Spinal cord (tissue), 10 donors: ENCODE data around the gene NUP85. TPM values are rescaled to one million over a fixed set of nuclear protein-coding genes. Genes with fewer than 3 reads are reported as not detected.

ENCODE experiments used
- DNase-seq, 6 donors: peaks; one replicate each; pipeline versions ENCODE4 v3.0.0 to v3.0.0-alpha.2; 2013 to 2015; ENCODE audit warnings: low spot score in 6 of 6, low read depth in 4 of 6
- H3K27ac ChIP-seq: one replicate; pipeline ENCODE4 v1.5.1; 2013; ENCODE audit warnings: low read depth, low read length, control low read depth
- H3K27me3 ChIP-seq: one replicate; pipeline ENCODE4 v1.6.1; 2013; ENCODE audit warnings: low read length; ENCODE audit not compliant: control insufficient read depth, insufficient read depth
- H3K36me3 ChIP-seq: one replicate; pipeline ENCODE4 v1.6.1; 2013; ENCODE audit warnings: low read length; ENCODE audit not compliant: control insufficient read depth, insufficient read depth
- H3K4me1 ChIP-seq: one replicate; pipeline ENCODE4 v1.6.1; 2013; ENCODE audit warnings: low read length; ENCODE audit not compliant: control insufficient read depth, insufficient read depth
- H3K4me3 ChIP-seq: one replicate; pipeline ENCODE4 v1.5.1; 2013; ENCODE audit warnings: low read depth, low read length, control low read depth
- H3K9me3 ChIP-seq: one replicate; pipeline ENCODE4 v1.6.1; 2013; ENCODE audit warnings: low read length; ENCODE audit not compliant: control insufficient read depth, insufficient read depth
- WGBS: methylation state at CpG from one replicate; pipeline ENCODE4 v1.1.5; 2013; ENCODE audit warnings: missing lambda C conversion rate; ENCODE audit not compliant: insufficient coverage; 5-methylcytosine and 5-hydroxymethylcytosine counted together
- polyA plus RNA-seq, 2 donors: library from polyadenylated mRNA; unstranded; fragments of 120-200 nt; gene quantifications; one replicate each; pipeline ENCODE4 v1.2.1, GENCODE V29; 2013; ENCODE audit not compliant: insufficient read length in 2 of 2
- total RNA-seq, 2 donors: library from RNA; depleted of rRNA in 1 of 2; stranded (reverse); fragments of 120-200 nt in 1 of 2; fragments of >200 nt in 1 of 2; gene quantifications; one replicate each; pipeline versions ENCODE4 v1.2.3 to v1.2.4, GENCODE V29; 2013 to 2014
- donor health status: healthy.

The NUP85 gene
- total and polyA plus RNA-seq, 4 donors: 29.8 to 63.0 (median 42.6) TPM

DNA sequence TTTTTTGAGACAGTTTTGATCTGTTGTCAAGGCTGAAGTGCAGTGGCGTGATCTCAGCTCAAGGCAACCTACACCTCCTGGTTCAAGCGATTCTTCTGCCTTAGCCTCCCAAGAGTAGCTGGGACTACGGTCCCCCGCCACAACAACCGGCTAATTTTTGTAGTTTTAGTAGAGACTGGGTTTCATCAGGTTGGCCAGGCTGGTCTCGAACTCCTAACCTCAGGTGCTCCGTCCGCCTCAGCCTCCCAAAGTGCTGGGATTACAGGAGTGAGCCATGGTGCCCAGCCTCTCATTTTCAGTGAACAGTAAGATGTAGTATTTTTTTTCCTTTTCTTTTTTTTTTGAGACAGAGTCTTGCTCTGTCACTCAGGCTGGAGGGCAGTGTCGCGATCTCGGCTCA is 30.5 kb upstream of the NUP85 start:
- DNase-seq: no peak
- Histone ChIP-seq H3K4me1 (peaks cover 5% of the 10 kb centered on the region), H3K36me3 (peaks cover 84% of the 10 kb centered on the region), H3K27me3 (no peaks in the 10 kb centered on the region), H3K27ac (no peak overlapping the region), H3K9me3 (no peaks in the 10 kb centered on the region), H3K4me3 (no peak overlapping the region)
- WGBS: 97% methylated on average over 9 of the region's 11 CpGs

DNA sequence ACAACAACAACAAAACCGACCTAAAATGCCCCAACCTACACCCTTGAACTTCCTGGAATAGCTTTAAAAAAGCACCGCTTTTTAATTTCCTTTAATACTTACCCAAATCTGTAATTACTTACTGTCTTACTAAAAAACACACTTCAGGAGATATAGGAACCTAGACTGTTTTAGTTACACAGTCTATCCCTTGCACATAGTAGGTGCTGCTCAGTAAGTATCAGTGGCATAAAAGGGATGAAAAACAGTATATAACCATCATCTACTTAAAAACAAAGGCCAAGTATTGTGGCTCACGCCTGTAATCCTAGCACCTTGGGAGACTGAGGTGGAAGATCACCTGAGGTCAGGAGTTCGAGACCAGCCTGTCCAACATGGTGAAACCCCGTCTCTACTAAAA is 28.9 kb upstream of the NUP85 start:
- Histone ChIP-seq H3K27ac (no peak overlapping the region), H3K27me3 (no peaks in the 10 kb centered on the region), H3K9me3 (no peaks in the 10 kb centered on the region), H3K36me3 (peaks cover 76% of the 10 kb centered on the region), H3K4me3 (no peak overlapping the region), H3K4me1 (peaks cover 9% of the 10 kb centered on the region)
- WGBS: 88% methylated on average over 1 of the region's 5 CpGs
- no peak for DNase-seq

DNA sequence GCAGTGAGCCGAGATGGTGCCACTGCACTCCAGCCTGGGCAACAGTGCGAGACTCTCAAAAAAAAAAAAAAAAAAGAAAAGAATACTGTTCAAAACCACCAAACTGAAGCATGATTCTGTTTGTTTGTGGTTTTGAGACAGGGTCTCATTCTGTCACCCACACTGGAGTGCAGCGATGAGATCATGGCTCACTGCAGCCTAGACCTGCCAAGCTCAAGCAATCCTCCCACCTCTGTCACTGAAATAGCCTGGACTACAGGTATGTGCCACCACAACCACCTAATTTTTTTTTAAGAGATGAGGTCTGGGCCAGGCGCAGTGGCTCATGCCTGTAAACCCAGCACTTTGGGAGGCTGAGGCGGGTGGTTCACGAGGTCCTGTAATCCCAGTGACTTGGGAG is 27.0 kb upstream of the NUP85 start:
- H3K27ac ChIP-seq: no peak overlapping the region
- no peaks in the 10 kb centered on the region for H3K9me3 ChIP-seq
- no peak for DNase-seq
- no peaks in the 10 kb centered on the region for H3K27me3 ChIP-seq
- 89% methylated on average over 3 of the region's 6 CpGs for WGBS
- H3K4me1 ChIP-seq: peaks cover 14% of the 10 kb centered on the region
- H3K36me3 ChIP-seq: peaks cover 60% of the 10 kb centered on the region
- H3K4me3 ChIP-seq: no peak overlapping the region

DNA sequence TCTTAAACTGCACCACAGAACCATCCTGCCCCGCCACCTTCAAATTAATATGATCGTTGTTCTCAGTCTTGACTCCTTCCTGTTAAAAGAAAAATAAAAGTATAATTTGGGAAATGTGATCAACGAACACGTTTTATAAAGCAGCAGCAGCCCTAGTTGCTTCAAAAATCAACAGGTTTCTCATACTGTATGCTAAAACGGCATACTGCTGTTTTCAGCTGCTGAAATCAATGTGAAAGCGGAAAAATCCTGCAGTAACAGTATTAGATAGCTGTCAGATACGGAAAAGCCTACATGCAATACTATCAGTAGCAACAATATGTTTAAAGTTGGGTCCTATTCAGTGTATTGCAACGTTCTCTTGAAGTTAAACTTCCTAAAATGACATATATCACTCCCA is 24.4 kb upstream of the NUP85 start:
- Histone ChIP-seq H3K9me3 (no peaks in the 10 kb centered on the region), H3K27ac (no peak overlapping the region), H3K36me3 (peaks cover 36% of the 10 kb centered on the region), H3K27me3 (no peaks in the 10 kb centered on the region), H3K4me3 (peak overlapping the region; percentile 77), H3K4me1 (peaks cover 16% of the 10 kb centered on the region)
- peak in 1 of 6 donors; percentile 8 for DNase-seq
- WGBS: no CpG with 5 or more reads among the region's 8 CpGs

DNA sequence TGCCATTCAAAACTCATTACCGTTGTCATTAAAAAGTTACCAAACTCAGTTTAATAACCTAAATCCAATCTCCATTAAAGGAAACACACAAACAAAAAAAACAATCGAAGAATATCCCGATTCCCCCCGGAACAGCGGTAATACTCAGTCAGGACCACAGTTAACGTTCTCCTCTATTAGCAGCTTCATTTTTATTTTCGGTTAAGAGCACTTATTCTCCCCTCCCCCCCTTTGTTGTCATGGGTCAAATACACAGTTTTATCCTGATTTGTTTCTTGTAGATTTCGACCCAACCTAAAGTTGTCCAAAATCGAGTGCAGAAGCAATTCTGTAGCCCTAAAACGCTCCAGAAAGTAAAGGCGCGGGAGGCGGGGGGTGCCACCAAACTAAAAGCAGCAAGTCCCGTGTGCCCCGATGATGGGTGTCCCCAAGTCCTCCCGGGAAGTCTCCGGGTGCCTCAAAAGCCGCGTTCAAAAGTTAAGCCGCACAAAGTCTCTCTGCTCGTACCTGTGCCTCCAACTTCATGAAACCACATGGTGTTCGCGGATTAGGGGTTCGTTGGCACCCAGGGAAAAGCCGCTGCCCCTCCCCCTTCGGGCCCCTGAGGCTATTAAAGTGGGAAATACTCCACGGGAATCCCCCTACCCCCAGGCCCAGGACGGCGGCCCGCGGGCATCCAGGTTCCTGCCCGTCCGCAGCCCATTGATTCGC is 23.7 kb upstream of the NUP85 start:
- peak in 1 of 6 donors; percentile 16 for DNase-seq
- peak overlapping the region; percentile 79 for H3K27ac ChIP-seq
- WGBS: 0% methylated on average over 33 of the region's 34 CpGs
- H3K36me3 ChIP-seq: peaks cover 31% of the 10 kb centered on the region
- no peaks in the 10 kb centered on the region for H3K9me3 ChIP-seq
- peak overlapping the region; percentile 77 for H3K4me3 ChIP-seq
- no peaks in the 10 kb centered on the region for H3K27me3 ChIP-seq
- peaks cover 16% of the 10 kb centered on the region for H3K4me1 ChIP-seq

DNA sequence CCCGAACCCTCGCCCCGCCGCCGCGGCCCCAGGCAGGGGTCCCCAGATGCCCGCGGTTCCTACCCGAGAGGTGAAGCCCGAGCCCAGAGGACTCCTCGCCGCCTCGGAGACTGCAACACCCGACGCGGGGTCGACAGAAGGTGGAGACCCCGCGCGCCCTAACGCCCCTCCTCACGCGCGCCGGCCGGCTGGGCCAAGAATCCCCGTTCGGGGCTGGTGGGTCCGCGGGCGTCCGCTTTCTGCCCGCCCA is 23.2 kb upstream of the NUP85 start:
- no peak for DNase-seq
- H3K36me3 ChIP-seq: peaks cover 26% of the 10 kb centered on the region
- peaks cover 16% of the 10 kb centered on the region for H3K4me1 ChIP-seq
- no peaks in the 10 kb centered on the region for H3K9me3 ChIP-seq
- WGBS: under 1% methylated on average over 33 of the region's 33 CpGs
- H3K4me3 ChIP-seq: peak overlapping the region; percentile 77
- H3K27ac ChIP-seq: peak overlapping the region; percentile 79
- H3K27me3 ChIP-seq: no peaks in the 10 kb centered on the region

DNA sequence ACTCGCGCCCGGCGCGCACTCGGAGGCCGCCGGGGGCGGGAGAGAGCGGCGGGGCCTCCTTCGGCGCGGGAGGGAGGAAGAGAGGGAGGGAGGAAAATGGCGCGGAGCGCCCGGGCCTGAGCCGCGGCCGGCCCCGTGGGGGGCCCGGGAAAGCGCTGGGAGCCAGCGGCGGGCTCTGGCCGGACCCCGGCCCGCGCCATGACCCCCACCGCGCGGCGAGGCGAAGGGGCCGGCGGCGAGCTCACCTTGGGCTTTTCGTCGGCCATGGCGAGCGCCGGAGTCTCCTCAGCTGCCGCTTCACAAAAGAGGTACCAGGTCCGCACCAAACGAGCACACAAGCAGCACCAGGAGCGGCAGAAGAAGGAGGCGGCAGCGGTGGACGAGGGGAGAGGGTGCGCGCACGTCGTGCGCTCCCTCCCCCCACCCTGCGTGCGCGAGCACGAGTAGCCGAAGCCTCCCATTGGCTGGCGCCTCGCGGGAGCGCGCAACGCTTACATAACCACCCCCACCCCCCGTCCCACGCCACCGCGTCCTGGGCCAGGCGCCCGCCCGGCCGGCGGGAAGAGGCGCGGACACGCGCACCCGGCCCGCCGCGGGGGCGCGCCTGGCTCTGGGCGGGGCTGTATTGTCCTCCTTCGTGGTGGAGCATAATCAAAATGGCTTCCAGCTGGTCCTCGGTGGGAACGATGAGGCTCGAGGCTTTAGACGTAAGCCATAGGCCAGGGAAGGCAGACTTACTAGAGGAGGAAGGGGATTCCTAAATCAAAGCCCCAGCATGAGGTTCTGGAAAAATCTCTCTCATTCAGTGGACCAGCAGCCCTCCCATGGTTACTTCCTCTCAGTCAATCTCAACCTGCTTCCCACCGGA is 22.7 kb upstream of the NUP85 start, which contains the start of gene SUMO2:
TSS of gene SUMO2 (minus strand) at position 391 of the 868 bp plus-strand sequence. CDS start at position 266, 125 bp downstream.
- peaks cover 16% of the 10 kb centered on the region for H3K4me1 ChIP-seq
- no peaks in the 10 kb centered on the region for H3K27me3 ChIP-seq
- H3K9me3 ChIP-seq: no peaks in the 10 kb centered on the region
- peak within 1 kb of the TSS; percentile 77 for H3K4me3 ChIP-seq
- under 1% methylated on average over 79 of the region's 92 CpGs for WGBS
- peaks cover 21% of the 10 kb centered on the region for H3K36me3 ChIP-seq
- H3K27ac ChIP-seq: peak within 1 kb of the TSS; percentile 99
- peak; percentile 84 to 98 (median 92) for DNase-seq

DNA sequence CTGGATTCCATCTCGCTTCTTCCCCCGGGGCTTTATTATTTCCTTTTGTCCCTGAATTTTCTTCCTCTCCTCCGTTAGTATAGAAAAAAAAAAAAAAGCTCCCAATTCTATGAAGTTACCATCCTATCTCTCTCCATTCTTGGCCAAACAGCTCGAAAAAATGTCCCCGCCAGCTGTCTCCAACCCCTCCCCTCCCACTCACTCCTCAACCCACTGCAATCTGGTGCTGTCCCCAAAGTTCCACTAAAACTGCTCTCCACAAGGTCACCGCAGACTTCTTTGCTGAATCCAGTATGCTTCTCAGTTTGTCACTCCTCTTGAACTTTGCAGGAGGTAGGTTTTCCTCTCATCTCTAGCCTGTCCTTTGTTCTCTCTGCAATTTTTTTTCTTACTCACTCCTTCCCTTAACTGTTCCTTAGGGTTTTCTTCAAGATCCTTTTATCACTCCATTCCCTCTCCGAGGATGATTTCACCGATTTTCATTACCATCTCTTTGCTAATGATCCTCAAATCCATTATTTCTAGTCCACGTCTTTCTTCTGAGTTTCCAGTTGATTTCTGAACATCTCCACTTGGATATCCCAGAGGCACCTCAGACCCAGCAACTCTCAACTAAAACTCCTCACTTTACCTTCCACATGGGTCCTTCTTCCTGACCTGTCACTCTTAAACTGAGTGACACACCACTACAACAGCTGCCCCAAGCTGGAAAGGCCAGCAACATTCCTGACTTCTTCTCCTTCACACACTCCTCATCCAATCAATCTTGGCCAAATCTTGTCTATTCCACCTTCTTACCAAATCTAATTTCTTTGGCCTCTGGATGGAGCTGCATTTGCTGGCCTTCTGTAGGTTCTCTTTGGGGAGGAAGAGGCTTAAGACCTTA is 21.2 kb upstream of the NUP85 start:
- H3K9me3 ChIP-seq: no peaks in the 10 kb centered on the region
- H3K4me1 ChIP-seq: peaks cover 16% of the 10 kb centered on the region
- H3K36me3 ChIP-seq: peaks cover 9% of the 10 kb centered on the region
- H3K4me3 ChIP-seq: no peak overlapping the region
- 95% methylated on average over 7 of the region's 9 CpGs for WGBS
- no peak for DNase-seq
- H3K27ac ChIP-seq: no peak overlapping the region
- H3K27me3 ChIP-seq: no peaks in the 10 kb centered on the region

DNA sequence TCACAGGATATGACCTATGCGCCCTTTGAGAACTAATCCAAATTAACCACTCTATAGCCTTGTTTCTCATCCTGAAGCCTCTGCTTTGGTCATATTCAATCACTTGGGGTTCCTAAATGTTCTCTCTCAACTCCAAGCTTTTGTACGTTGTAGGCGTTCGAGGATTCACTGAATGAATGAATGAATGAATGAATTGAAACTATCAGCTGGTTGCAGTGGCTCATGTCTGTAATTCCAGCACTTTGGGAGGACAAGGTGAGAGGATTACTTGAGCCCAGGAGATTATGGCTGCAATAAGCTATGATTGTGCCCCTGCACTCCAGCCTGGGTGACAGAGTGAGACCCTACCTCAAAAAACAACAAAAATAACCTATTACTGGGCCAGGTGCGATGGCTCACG is 16.9 kb upstream of the NUP85 start:
- 96% methylated on average over 3 of the region's 6 CpGs for WGBS
- H3K27me3 ChIP-seq: no peaks in the 10 kb centered on the region
- DNase-seq: no peak
- H3K4me1 ChIP-seq: peaks cover under 1% of the 10 kb centered on the region
- H3K9me3 ChIP-seq: no peaks in the 10 kb centered on the region
- no peak overlapping the region for H3K4me3 ChIP-seq
- no peaks in the 10 kb centered on the region for H3K36me3 ChIP-seq
- H3K27ac ChIP-seq: no peak overlapping the region
